ENCODE results near the gene PTEN.

Gene PTEN

DNA sequence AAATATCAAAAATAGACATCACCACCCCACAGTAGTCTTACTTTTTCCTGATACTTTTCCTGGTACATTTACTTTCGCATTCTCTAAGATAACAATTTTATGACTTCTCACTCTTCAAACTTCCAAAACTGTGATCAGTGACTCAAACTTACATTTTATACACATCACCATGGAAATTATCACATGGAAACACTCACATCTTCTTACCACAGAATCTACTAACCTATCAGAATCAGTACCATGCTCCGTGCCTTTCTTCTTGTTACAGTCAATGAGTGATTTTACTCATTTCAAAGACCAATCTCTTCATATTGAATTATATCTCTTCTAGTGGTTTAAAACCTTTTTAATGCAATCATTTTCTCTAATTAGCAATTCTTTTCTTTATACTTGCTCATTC lies 120.3 kb downstream of the PTEN start:
- DNase-seq, result no peak

DNA sequence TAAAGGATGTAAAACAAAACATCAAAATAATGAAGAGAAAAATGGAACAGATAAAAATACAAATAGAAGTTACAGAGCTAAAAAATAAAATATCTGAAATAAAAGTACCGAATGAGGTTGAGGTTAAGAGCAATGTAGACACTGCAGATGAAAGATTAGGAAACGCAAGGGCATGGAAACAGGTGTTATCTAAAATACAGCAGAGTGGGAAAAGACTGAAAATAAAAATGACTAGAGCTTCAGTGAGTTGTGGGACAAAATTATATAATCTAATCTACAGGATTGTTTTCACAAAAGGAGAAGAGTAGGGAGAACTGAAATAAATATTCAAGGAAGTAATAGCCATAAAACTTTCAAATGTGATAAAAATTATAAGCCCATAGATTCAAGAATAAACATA lies 123.8 kb downstream of the PTEN start:
- DNase-seq, result no peak

DNA sequence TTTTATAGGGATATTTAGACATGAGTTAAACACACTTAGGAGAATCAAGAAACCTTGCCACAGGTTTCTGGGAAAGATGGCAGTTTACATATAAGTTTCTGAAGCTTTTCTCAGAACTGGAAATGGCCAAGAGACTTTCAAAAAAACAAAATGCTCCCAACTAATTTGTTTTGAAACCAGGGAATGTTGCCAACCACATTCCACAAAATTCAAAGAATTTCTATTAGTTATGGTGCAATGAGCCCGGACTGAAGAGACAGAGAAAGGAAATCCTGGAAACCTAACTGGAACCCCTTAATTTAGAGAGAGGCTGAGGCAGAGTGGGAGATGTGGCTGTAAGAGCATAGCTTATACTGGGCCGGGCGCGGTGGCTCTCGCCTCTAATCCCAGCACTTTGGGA lies 128.5 kb downstream of the PTEN start:
- DNase-seq, result no peak

DNA sequence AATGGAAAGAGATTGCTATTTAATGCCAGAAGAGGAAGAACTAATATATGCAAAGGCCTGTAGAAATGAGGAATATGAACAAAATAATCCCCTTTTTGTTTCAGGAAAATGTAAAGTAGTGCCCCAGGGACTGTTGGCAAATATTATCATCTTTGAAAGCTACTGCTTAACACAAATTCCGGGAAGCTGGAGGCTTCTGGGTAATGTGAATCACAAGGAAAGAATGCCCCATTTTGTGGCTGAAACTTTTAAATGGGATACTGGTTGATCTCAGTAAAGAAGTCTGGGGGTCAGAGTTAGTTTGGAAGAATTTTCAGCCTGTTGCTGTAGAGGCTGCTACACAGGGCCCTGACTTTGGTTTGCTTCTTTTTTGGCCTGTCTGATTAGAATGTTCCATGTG lies 141.0 kb downstream of the PTEN start:
- DNase-seq, result no peak

DNA sequence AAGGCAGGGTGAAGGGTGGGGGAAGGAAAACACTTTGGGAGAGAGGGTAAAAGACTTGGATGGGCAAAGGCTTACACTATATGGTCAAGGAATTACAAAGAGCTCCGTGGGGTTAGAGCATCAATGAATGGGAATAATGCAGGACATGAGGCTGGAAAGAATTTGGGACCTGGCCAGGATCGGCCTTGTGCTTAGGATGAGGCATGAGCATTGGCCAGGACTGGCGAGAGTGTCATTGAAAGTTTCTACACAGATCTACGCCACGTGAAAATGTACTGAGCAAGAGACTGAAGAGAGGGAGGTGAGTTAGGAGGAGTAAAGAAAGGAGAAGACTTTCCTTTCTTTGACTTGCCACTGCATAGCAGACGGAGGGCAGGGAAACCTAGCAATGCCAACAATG lies 142.8 kb downstream of the PTEN start:
- DNase-seq, result no peak

DNA sequence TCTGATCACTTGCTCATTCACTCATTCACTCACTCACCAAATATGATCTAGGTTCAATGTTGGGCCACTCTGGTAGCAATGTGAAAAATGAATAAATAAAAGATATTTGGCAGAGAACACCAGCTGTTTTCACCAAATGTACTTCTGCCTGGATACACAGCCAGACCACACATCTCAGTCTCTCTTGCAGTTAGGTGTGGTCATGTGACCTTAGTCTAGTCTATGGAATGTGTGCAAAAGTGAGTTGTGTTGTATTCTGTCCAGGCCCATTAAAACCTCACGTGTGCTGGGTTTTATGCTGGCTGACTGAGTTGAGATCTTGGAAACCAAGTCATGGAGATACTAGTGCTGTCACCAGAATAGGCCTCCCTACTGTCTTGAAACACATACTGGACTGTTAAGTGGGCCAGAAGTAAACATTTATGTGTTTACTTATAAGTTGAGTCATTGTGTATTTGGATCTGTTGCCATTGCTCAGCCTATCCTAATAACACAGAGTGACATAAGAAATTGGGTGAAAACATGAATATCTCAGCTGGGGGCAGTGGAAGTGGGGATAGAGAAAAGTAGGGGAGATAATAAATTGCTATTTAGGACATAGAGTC lies 145.5 kb downstream of the PTEN start:
- no peak for DNase-seq

DNA sequence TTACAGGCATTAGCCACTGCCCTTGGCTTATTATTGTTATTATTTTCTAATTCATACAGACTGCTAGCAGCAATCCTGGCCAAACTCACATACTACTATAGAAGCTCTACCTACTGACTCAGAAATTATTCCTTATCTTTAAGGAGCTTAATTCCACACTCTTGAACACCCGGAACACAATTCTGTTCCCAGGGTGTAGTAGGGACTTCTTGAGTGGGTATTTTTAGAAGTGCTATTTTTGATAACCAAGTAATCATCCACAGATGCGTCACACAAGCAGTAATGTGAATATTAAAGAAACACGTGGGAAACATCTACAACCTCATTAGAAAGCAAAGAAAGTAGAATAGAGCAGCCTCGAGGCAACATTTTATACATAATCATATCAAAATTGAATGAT lies 149.2 kb downstream of the PTEN start:
- DNase-seq, result no peak

DNA sequence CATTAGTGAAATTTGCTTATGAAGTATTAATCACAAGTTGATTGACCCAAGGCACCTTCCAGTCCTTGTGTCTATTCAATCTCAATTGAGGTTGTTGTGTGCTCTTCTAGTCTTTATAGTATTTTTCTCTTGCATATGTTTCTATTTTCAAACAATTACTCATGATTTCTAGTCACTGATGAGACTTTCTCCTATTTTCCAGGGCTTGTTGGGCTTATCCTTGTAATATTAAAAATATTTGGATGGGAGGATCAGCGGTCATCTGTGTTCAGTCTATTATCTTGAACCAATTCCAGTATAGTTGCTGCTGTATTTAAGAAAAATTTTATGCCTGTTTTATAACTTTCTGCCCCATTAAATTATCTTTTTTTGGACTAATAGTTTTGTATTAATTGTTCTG lies 154.4 kb downstream of the PTEN start:
- DNase-seq, result no peak

DNA sequence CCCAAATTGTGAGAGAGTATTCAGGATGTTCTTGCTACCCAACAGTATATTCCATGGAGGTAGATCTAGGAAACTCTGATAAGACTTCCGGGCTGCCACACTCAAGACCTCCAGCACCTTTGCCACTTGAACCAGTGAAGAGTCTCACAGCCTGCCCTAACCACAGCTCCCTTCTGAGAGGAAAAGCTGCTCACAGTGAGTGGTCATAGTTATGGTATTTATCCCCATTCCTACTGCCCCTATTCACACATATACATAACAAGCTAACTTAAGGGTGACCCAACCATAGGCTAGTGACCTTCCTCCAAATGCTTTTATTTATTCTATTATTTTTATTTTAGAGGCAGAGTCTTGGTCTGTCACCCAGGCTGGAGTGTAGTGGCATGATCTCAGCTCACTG lies 156.3 kb downstream of the PTEN start:
- no peak for DNase-seq
